Activated gamma-delta T cell (primary cell): ENCODE measurements around the gene MIF.
A peak's percentile ranks its signal among the peaks of the same experiment; 100 is the strongest.
"Not testable (repeated sequence)": the region's sequence is repeated elsewhere in the genome, so short reads cannot be mapped to it uniquely, and the experiment has no call there.

Experiments
- DNase-seq: peaks from one replicate; lab custom pipeline; 2025; lab: John Stamatoyannopoulos, UW

MIF gene

GRCh38 chr22:23877566-23877965 lies 16.6 kb upstream of the MIF start:
- DNase-seq: no peak

- no peak for DNase-seq
These were observed 16.0 kb upstream of the MIF start for GRCh38 chr22:23878219-23878618.

- no peak for DNase-seq
These were observed 11.8 kb upstream of the MIF start for GRCh38 chr22:23882370-23882769.

GRCh38 chr22:23883658-23884057 lies 10.5 kb upstream of the MIF start:
- no peak for DNase-seq

- no peak for DNase-seq
These were observed 10.0 kb upstream of the MIF start for GRCh38 chr22:23884140-23884539.

- DNase-seq: no peak
These were observed 5.4 kb upstream of the MIF start for GRCh38 chr22:23888615-23889401.

- DNase-seq: no peak
These were observed 4.6 kb upstream of the MIF start for GRCh38 chr22:23889620-23890019.

GRCh38 chr22:23891726-23892125 lies 2.5 kb upstream of the MIF start:
- no peak for DNase-seq

GRCh38 chr22:23892130-23892529 lies 2.1 kb upstream of the MIF start:
- DNase-seq: no peak

GRCh38 chr22:23892706-23893105 lies 1.5 kb upstream of the MIF start:
- no peak for DNase-seq

GRCh38 chr22:23893121-23893944 lies 850 bp upstream of the MIF start:
- DNase-seq: no peak

GRCh38 chr22:23894710-23895598 lies 771 bp downstream of the MIF start:
- peak; percentile 48 for DNase-seq

- DNase-seq: no peak
These were observed 1.5 kb downstream of the MIF start for GRCh38 chr22:23895599-23896144.

GRCh38 chr22:23896166-23896522 lies 2.0 kb downstream of the MIF start:
- DNase-seq: no peak

GRCh38 chr22:23896523-23897186 lies 2.5 kb downstream of the MIF start:
- DNase-seq: no peak

- no peak for DNase-seq
These were observed 3.1 kb downstream of the MIF start for GRCh38 chr22:23897320-23897719.

GRCh38 chr22:23898006-23898974 lies 4.1 kb downstream of the MIF start:
- DNase-seq: no peak

GRCh38 chr22:23899042-23899745 lies 5.0 kb downstream of the MIF start:
- DNase-seq: no peak

- DNase-seq: not testable (repeated sequence)
These were observed 6.0 kb downstream of the MIF start for GRCh38 chr22:23900227-23900626.

- no peak for DNase-seq
These were observed 7.4 kb downstream of the MIF start for GRCh38 chr22:23901600-23901999.
